AG10803 (cell line): Measurements from ENCODE around the gene SRGAP3.

Experiments
- DNase-seq: peaks from one replicate; pipeline ENCODE4 v3.0.0; 2010; ENCODE audit warnings: low read depth
- H3K4me3 ChIP-seq: 2 replicates; pipeline ENCODE4 v1.5.1; 2011; ENCODE audit warnings: mild to moderate bottlenecking, low read length, control low read depth
- CTCF ChIP-seq: conservative IDR thresholded peaks from 2 replicates; pipeline ENCODE4 v1.5.1; 2011; ENCODE audit warnings: mild to moderate bottlenecking, low read length, control low read depth, inconsistent platforms

SRGAP3 gene

GRCh38 chr3:8945890-8946600 is 303.4 kb downstream of the SRGAP3 start:
- no peak for TF ChIP-seq CTCF
- no peak for DNase-seq
- no peak overlapping the region for H3K4me3 ChIP-seq

GRCh38 chr3:8942746-8943488 is 306.5 kb downstream of the SRGAP3 start:
- no peak overlapping the region for H3K4me3 ChIP-seq
- no peak for TF ChIP-seq CTCF
- DNase-seq, result no peak

GRCh38 chr3:8942115-8942514 is 307.3 kb downstream of the SRGAP3 start:
- no peak for DNase-seq
- no peak overlapping the region for H3K4me3 ChIP-seq
- TF ChIP-seq CTCF, result no peak

GRCh38 chr3:8938021-8938420 is 311.4 kb downstream of the SRGAP3 start:
- peak; percentile 45 for DNase-seq
- no peak overlapping the region for H3K4me3 ChIP-seq
- peak; percentile 58 for TF ChIP-seq CTCF

GRCh38 chr3:8937064-8938020 is 312.1 kb downstream of the SRGAP3 start:
- peak; percentile 87 for DNase-seq
- TF ChIP-seq CTCF, result no peak
- no peak overlapping the region for H3K4me3 ChIP-seq

GRCh38 chr3:8932507-8932906 is 316.9 kb downstream of the SRGAP3 start:
- no peak for DNase-seq
- no peak for TF ChIP-seq CTCF
- no peak overlapping the region for H3K4me3 ChIP-seq
